ENCODE results near the gene TNK2. TPM values are rescaled to one million over a fixed set of nuclear protein-coding genes. Genes with fewer than 3 reads are reported as not detected.
"Not testable (repeated sequence)": the region's sequence is repeated elsewhere in the genome, so short reads cannot be mapped to it uniquely, and the experiment has no call there.

Gene TNK2
- total RNA-seq, 1 donor from 2014 or later: 10.1 TPM

GRCh38 chr3:195820901-195821300 lies 87.5 kb downstream of the TNK2 start:
- DNase-seq: no peak

- no peak for DNase-seq
These were observed 88.2 kb downstream of the TNK2 start for GRCh38 chr3:195820186-195820585.

GRCh38 chr3:195818301-195818700 lies 90.0 kb downstream of the TNK2 start:
- DNase-seq: no peak

GRCh38 chr3:195817578-195818135 lies 90.7 kb downstream of the TNK2 start:
- no peak for DNase-seq

- not testable (repeated sequence) for DNase-seq
These were observed 92.0 kb downstream of the TNK2 start for GRCh38 chr3:195816276-195816913.

GRCh38 chr3:195815169-195815771 lies 93.1 kb downstream of the TNK2 start:
- DNase-seq: no peak

- DNase-seq: no peak
These were observed 94.3 kb downstream of the TNK2 start for GRCh38 chr3:195813916-195814640.

Small RNA genes within 50 kb of the gene (small RNA-seq; reads per million reads assigned to genes)
- gene MIR6829: not detected
- not detected for gene RNU2-11P

Other genes with a start within 250 kb of the TNK2 start
- gene MUC20, start 187.6 kb downstream of the TNK2 start, total RNA-seq: 1.9 TPM
- gene MUC4, start 96.6 kb downstream of the TNK2 start, total RNA-seq: not detected
- 113 TPM for gene TFRC, start 173.5 kb upstream of the TNK2 start, total RNA-seq

Data from occipital lobe (tissue), 3 donors.